Liver (tissue), 9 donors: Measurements from ENCODE around the gene IL24. TPM values are rescaled to one million over a fixed set of nuclear protein-coding genes. Genes with fewer than 3 reads are reported as not detected.

Experiments used
- DNase-seq: peaks from one replicate; pipeline ENCODE4 v3.0.0-alpha.2; 2017; ENCODE audit warnings: low spot score
- H3K27ac ChIP-seq, 2 donors: one replicate each; pipeline ENCODE4 v1.7.0; 2013; ENCODE audit warnings: inconsistent platforms in 2 of 2, low read length in 2 of 2, control low read depth in 1 of 2, low read depth in 1 of 2, mild to moderate bottlenecking in 1 of 2
- H3K27me3 ChIP-seq, 4 donors: one replicate each; pipeline versions ENCODE4 v1.6.1 to v1.7.0; 2013; ENCODE audit warnings: low read length in 3 of 4, inconsistent platforms in 1 of 4, mild to moderate bottlenecking in 1 of 4, moderate library complexity in 1 of 4; ENCODE audit not compliant: control insufficient read depth in 4 of 4, insufficient read depth in 4 of 4
- H3K36me3 ChIP-seq, 4 donors: one replicate each; pipeline versions ENCODE4 v1.6.1 to v1.7.0; 2013; ENCODE audit warnings: low read length in 3 of 4, mild to moderate bottlenecking in 3 of 4, low read depth in 1 of 4, moderate library complexity in 1 of 4; ENCODE audit not compliant: control insufficient read depth in 4 of 4, insufficient read depth in 3 of 4
- H3K4me1 ChIP-seq, 4 donors: one replicate each; pipeline versions ENCODE4 v1.6.1 to v1.7.0; 2013; ENCODE audit warnings: low read length in 3 of 4, mild to moderate bottlenecking in 3 of 4, moderate library complexity in 1 of 4; ENCODE audit not compliant: control insufficient read depth in 4 of 4, insufficient read depth in 4 of 4
- H3K4me3 ChIP-seq, 3 donors: one replicate each; pipeline versions ENCODE4 v1.6.1 to v1.7.0; 2013; ENCODE audit warnings: low read length in 3 of 3, control low read depth in 1 of 3, low read depth in 1 of 3, mild to moderate bottlenecking in 1 of 3
- H3K9ac ChIP-seq, 2 donors: one replicate each; pipeline ENCODE4 v1.7.0; 2013; ENCODE audit warnings: low read length in 2 of 2, mild to moderate bottlenecking in 2 of 2, moderate library complexity in 2 of 2, control low read depth in 1 of 2, low read depth in 1 of 2
- H3K9me3 ChIP-seq, 4 donors: one replicate each; pipeline versions ENCODE4 v1.6.1 to v1.7.0; 2013; ENCODE audit warnings: low read length in 3 of 4; ENCODE audit not compliant: control insufficient read depth in 4 of 4
- EGR1 ChIP-seq, 2 donors: IDR thresholded peaks; 2 replicates each; pipeline ENCODE4 v1.6.1; 2016 to 2018; ENCODE audit warnings: antibody characterized with exemption in 2 of 2, low read depth in 2 of 2
- FOXA1 ChIP-seq: IDR thresholded peaks from 2 replicates; pipeline ENCODE4 v1.6.1; 2016; ENCODE audit warnings: antibody characterized with exemption
- FOXA2 ChIP-seq: IDR thresholded peaks from 2 replicates; pipeline ENCODE4 v1.6.1; 2016; ENCODE audit warnings: antibody characterized with exemption
- GABPA ChIP-seq, 2 donors: IDR thresholded peaks in 1 of 2; conservative IDR thresholded peaks in 1 of 2; 2 replicates each; pipeline ENCODE4 v1.6.1; 2016; ENCODE audit warnings: antibody characterized with exemption in 2 of 2, mild to moderate bottlenecking in 1 of 2, moderate library complexity in 1 of 2
- HNF4A ChIP-seq, 2 donors: conservative IDR thresholded peaks; 2 replicates each; pipeline ENCODE4 v1.6.1; 2016; ENCODE audit warnings: antibody characterized with exemption in 2 of 2, mild to moderate bottlenecking in 2 of 2
- HNF4G ChIP-seq: IDR thresholded peaks from 2 replicates; pipeline ENCODE4 v1.6.1; 2016; ENCODE audit warnings: antibody characterized with exemption
- JUND ChIP-seq, 2 donors: IDR thresholded peaks; 2 replicates each; pipeline ENCODE4 v1.6.1; 2016; ENCODE audit warnings: antibody characterized with exemption in 2 of 2
- NR2F2 ChIP-seq: IDR thresholded peaks from 2 replicates; pipeline ENCODE4 v1.6.1; 2016; ENCODE audit warnings: antibody characterized with exemption
- RAD21 ChIP-seq, 2 donors: IDR thresholded peaks; 2 replicates each; pipeline ENCODE4 v1.6.1; 2016; ENCODE audit warnings: antibody characterized with exemption in 2 of 2, mild to moderate bottlenecking in 2 of 2
- RXRA ChIP-seq, 2 donors: IDR thresholded peaks; 2 replicates each; pipeline ENCODE4 v1.6.1; 2017 to 2018; ENCODE audit warnings: antibody characterized with exemption in 2 of 2, mild to moderate bottlenecking in 1 of 2
- SP1 ChIP-seq: IDR thresholded peaks from 2 replicates; pipeline ENCODE4 v1.6.1; 2018; ENCODE audit warnings: antibody characterized with exemption, mild to moderate bottlenecking
- TAF1 ChIP-seq: conservative IDR thresholded peaks from 2 replicates; pipeline ENCODE4 v1.6.1; 2016; ENCODE audit warnings: antibody characterized with exemption, mild to moderate bottlenecking
- YY1 ChIP-seq: IDR thresholded peaks from 2 replicates; pipeline ENCODE4 v1.6.1; 2016; ENCODE audit warnings: antibody characterized with exemption, mild to moderate bottlenecking
- whole genome bisulfite sequencing: extraction: QIAGEN DNeasy Blood & Tissue Kit; methylation state at CpG from one replicate; pipeline ENCODE4 v1.1.7; 2013; 5-methylcytosine and 5-hydroxymethylcytosine counted together
- polyA plus RNA-seq, 2 donors: library from polyadenylated mRNA; stranded (reverse) in 1 of 2; unstranded in 1 of 2; fragments of 200-250 nt in 1 of 2; fragments of >200 nt in 1 of 2; fragmentation: Nextera tagmentation in 1 of 2; extraction: Ambion mirVana in 1 of 2; gene quantifications; one replicate each; pipeline versions ENCODE4 v1.2.1 to v1.2.3, GENCODE V29; 2013 to 2015
- total RNA-seq, 2 donors: library from RNA; depleted of rRNA; stranded (reverse); fragments of >200 nt; gene quantifications; one replicate each; pipeline ENCODE4 v1.2.3, GENCODE V29; 2014
- TF ChIP-seq, protein P1 (sequence below): IDR thresholded peaks from 2 replicates; pipeline ENCODE4 v1.6.1; 2016; ENCODE audit warnings: antibody characterized with exemption
- TF ChIP-seq, protein P2 (sequence below): IDR thresholded peaks from 2 replicates; pipeline ENCODE4 v1.6.1; 2016; ENCODE audit warnings: antibody characterized with exemption
- TF ChIP-seq, protein P3 (sequence below): IDR thresholded peaks from 2 replicates; pipeline ENCODE4 v1.6.1; 2016; ENCODE audit warnings: antibody characterized with exemption
- TF ChIP-seq, protein P4 (sequence below): IDR thresholded peaks from 2 replicates; pipeline ENCODE4 v1.6.1; 2016; ENCODE audit warnings: antibody characterized with exemption, mild to moderate bottlenecking
- TF ChIP-seq, protein P5 (sequence below): fragments of 150-350 bp; IDR thresholded peaks from 2 replicates; pipeline ENCODE4 v1.5.1; 2017; ENCODE audit warnings: improper control_type of control experiment, low read depth, low read length; ENCODE audit not compliant: missing input control
- donor health status: healthy.
- donor health status: healthy.
- donor health status: healthy.
- donor health status: healthy.
- donor health status: healthy.

The IL24 gene
- total and polyA plus RNA-seq, 4 donors = 0.13 TPM; not detected in 3

DNA sequence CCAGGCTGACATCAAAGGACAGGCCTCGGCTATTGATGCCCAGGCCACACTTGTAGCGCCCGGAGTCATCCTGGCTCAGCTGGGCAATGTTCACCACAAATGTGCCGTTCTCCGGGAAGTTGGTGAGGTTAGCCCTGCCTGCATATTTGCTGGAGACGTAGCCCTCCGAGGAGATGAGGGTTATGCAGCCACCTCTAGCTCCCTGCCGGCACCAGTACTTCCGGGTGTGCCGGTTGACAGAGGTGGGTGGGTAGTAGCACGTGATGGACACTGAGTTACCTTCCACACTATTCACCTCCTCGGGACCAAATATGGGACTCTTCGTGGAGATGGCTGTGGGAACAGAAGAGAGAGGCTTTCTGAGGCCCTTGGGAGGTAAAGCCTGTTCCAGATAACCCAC, 41.9 kb downstream of the IL24 start:
- DNase-seq = no peak
- TF ChIP-seq HNF4A (conservative IDR thresholded peaks at IDR 0.05) (no peak), NR2F2 (no peak), GABPA (IDR thresholded peaks at IDR 0.05 in 1 of 2, conservative IDR thresholded peaks at IDR 0.05 in 1 of 2) (no peak), HNF4G (no peak), RAD21 (IDR thresholded peaks at IDR 0.05) (no peak), RXRA (IDR thresholded peaks at IDR 0.05) (no peak), TAF1 (no peak), FOXA2 (no peak), YY1 (no peak), EGR1 (IDR thresholded peaks at IDR 0.05; ENCODE audit: low read depth in 2 of 2) (no peak), SP1 (no peak), FOXA1 (no peak), JUND (IDR thresholded peaks at IDR 0.05) (no peak)
- TF ChIP-seq, protein P1, sequence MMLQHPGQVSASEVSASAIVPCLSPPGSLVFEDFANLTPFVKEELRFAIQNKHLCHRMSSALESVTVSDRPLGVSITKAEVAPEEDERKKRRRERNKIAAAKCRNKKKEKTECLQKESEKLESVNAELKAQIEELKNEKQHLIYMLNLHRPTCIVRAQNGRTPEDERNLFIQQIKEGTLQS = no peak
- TF ChIP-seq, protein P2, sequence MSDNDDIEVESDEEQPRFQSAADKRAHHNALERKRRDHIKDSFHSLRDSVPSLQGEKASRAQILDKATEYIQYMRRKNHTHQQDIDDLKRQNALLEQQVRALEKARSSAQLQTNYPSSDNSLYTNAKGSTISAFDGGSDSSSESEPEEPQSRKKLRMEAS = no peak
- TF ChIP-seq, protein P3, sequence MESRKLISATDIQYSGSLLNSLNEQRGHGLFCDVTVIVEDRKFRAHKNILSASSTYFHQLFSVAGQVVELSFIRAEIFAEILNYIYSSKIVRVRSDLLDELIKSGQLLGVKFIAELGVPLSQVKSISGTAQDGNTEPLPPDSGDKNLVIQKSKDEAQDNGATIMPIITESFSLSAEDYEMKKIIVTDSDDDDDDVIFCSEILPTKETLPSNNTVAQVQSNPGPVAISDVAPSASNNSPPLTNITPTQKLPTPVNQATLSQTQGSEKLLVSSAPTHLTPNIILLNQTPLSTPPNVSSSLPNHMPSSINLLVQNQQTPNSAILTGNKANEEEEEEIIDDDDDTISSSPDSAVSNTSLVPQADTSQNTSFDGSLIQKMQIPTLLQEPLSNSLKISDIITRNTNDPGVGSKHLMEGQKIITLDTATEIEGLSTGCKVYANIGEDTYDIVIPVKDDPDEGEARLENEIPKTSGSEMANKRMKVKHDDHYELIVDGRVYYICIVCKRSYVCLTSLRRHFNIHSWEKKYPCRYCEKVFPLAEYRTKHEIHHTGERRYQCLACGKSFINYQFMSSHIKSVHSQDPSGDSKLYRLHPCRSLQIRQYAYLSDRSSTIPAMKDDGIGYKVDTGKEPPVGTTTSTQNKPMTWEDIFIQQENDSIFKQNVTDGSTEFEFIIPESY = no peak
- TF ChIP-seq, protein P4, sequence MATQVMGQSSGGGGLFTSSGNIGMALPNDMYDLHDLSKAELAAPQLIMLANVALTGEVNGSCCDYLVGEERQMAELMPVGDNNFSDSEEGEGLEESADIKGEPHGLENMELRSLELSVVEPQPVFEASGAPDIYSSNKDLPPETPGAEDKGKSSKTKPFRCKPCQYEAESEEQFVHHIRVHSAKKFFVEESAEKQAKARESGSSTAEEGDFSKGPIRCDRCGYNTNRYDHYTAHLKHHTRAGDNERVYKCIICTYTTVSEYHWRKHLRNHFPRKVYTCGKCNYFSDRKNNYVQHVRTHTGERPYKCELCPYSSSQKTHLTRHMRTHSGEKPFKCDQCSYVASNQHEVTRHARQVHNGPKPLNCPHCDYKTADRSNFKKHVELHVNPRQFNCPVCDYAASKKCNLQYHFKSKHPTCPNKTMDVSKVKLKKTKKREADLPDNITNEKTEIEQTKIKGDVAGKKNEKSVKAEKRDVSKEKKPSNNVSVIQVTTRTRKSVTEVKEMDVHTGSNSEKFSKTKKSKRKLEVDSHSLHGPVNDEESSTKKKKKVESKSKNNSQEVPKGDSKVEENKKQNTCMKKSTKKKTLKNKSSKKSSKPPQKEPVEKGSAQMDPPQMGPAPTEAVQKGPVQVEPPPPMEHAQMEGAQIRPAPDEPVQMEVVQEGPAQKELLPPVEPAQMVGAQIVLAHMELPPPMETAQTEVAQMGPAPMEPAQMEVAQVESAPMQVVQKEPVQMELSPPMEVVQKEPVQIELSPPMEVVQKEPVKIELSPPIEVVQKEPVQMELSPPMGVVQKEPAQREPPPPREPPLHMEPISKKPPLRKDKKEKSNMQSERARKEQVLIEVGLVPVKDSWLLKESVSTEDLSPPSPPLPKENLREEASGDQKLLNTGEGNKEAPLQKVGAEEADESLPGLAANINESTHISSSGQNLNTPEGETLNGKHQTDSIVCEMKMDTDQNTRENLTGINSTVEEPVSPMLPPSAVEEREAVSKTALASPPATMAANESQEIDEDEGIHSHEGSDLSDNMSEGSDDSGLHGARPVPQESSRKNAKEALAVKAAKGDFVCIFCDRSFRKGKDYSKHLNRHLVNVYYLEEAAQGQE = no peak
- TF ChIP-seq, protein P5, sequence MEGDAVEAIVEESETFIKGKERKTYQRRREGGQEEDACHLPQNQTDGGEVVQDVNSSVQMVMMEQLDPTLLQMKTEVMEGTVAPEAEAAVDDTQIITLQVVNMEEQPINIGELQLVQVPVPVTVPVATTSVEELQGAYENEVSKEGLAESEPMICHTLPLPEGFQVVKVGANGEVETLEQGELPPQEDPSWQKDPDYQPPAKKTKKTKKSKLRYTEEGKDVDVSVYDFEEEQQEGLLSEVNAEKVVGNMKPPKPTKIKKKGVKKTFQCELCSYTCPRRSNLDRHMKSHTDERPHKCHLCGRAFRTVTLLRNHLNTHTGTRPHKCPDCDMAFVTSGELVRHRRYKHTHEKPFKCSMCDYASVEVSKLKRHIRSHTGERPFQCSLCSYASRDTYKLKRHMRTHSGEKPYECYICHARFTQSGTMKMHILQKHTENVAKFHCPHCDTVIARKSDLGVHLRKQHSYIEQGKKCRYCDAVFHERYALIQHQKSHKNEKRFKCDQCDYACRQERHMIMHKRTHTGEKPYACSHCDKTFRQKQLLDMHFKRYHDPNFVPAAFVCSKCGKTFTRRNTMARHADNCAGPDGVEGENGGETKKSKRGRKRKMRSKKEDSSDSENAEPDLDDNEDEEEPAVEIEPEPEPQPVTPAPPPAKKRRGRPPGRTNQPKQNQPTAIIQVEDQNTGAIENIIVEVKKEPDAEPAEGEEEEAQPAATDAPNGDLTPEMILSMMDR = no peak
- peaks cover 2 to 15% (median 7%) of the 10 kb centered on the region in 4 donors for H3K4me1 ChIP-seq
- no peaks in the 10 kb centered on the region for H3K9me3 ChIP-seq
- H3K27ac ChIP-seq = no peak overlapping the region
- 86% methylated on average over 13 of the region's 13 CpGs for WGBS
- peaks cover 0 to 2% (median 0%) of the 10 kb centered on the region in 4 donors for H3K36me3 ChIP-seq
- H3K4me3 ChIP-seq = no peak overlapping the region
- H3K9ac ChIP-seq = no peak overlapping the region
- no peaks in the 10 kb centered on the region for H3K27me3 ChIP-seq
